HCT116 (cell line): Measurements from ENCODE around the gene SPON2.

Experiments used
- CTCF ChIP-seq, 3 experiments: fragments of 200-600 bp in 1 of 3; sonication (generic) in 1 of 3; IDR thresholded peaks in 2 of 3; conservative IDR thresholded peaks in 1 of 3; 2 replicates each; pipeline ENCODE4 v1.5.1; 2012 to 2017; ENCODE audit warnings: low read depth in 2 of 3, low read length in 2 of 3, antibody characterized with exemption in 1 of 3, borderline replicate concordance in 1 of 3, control low read depth in 1 of 3, mild to moderate bottlenecking in 1 of 3, mixed read lengths in 1 of 3, mixed run types in 1 of 3, moderate library complexity in 1 of 3; ENCODE audit not compliant: insufficient read depth in 1 of 3
- EZH2phosphoT487 ChIP-seq: fragments of 200-600 bp; IDR thresholded peaks from 2 replicates; pipeline ENCODE4 v1.6.1; 2018; ENCODE audit warnings: antibody characterized with exemption, borderline replicate concordance
- POLR2A ChIP-seq: IDR thresholded peaks from 2 replicates; pipeline ENCODE4 v1.7.0; 2011; ENCODE audit warnings: borderline replicate concordance; ENCODE audit not compliant: insufficient read depth, insufficient read length; ENCODE audit errors: extremely low read depth
- POLR2AphosphoS5 ChIP-seq: IDR thresholded peaks from 2 replicates; pipeline ENCODE4 v1.6.1; 2011; ENCODE audit warnings: mild to moderate bottlenecking, low read depth, low read length, moderate library complexity

DNA sequence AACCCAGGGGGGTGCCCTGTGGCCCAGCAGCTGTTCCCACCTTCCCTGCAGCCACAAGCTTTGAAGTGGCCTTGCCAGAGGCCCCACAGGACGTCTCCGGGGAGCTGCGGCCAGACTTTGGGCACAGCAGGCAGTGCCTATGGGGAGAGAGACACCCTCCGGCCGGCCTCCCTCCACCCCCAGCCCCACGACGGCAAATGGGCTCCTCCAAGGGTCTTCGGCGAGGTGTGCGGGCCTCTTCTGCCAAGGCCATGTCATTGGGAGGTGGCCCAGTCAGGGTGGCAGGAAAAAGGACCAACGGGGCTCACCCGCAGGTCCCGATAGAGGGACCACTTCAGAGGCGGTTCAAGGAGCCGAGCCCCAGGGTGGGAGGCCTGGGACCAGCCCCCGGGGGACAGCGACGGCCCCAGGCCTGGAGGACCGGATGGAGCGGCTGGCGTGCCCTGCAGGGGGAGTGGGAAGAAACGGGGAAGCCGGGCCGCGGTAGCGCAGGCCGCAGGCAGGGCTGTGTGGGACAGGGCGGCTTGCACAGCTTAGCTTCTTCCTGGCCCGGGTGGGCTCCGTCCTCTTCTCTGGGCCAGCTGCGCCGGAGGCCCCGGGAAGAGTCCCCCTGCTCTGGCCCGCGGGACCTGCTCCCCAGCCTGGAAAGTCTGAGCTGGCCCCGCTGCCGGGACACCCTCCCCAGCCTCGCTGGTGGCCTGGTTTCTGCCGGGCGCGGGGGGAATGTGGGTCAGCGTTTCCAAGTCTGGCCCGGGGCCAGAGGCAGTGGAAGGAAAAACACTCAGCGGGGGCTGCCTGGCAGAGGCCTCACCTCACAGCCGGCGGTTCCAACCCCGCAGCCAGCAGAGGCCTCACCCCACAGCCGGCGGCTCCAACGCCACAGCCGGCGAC is 21.9 kb upstream of the SPON2 start:
- no peak for TF ChIP-seq POLR2A
- TF ChIP-seq CTCF (IDR thresholded peaks at IDR 0.05 in 2 of 3, conservative IDR thresholded peaks at IDR 0.05 in 1 of 3; ENCODE audit: borderline replicate concordance in 1 of 3, insufficient read depth in 1 of 3, low read depth in 2 of 3, low read length in 2 of 3), result no peak
- no peak for TF ChIP-seq EZH2phosphoT487
- TF ChIP-seq POLR2AphosphoS5, result no peak
